ENCODE data around the gene DNAJA3. TPM values are rescaled to one million over a fixed set of nuclear protein-coding genes. Genes with fewer than 3 reads are reported as not detected.
A peak's percentile ranks its signal among the peaks of the same experiment; 100 is the strongest.

DNAJA3 gene
- total RNA-seq, 1 experiment from 2014 or later: 64.1 TPM

DNA sequence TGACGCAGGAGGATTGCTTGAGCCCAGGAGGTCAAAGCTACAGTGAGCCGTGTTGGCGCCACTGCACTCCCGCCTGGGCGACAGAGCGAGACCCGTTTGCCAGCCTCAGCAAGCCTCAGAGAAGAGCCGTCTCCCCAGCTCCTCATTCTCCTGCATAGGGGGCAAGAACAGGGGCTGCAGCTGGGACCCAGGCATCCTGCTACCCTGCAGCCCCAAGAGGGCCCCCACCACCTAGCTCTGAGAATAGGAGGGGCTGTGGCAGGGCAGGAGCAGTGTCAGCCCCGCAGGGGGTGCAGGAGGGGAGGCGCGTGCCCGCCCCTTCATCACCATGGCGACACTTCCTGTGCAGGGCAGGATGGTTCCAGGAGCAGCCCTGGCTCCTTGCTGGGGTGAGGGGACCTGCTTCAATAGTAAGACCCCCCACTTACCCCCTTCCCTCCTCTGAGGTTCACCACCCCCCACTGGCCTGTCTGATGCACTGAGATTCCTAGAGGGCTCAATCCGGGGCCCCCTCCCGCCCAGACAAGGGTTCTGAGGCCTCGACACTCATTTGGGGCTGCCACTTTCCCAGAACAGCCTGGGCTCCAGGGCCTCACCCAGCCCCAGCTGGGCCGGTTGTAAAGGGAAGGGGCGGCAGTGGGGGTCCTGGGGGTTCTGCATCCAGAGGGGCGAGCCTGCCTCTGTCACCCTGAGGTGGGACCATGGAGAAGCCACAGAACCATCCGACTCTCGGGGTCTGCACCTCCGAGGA, 33.9 kb upstream of the DNAJA3 start:
- H3K27ac Mint-ChIP-seq: peak overlapping the region; percentile 92
- DNase-seq (ENCODE audit: low spot score): peak; percentile 72
- H3K4me3 Mint-ChIP-seq: no peak overlapping the region
- no peaks in the 10 kb centered on the region for H3K27me3 Mint-ChIP-seq (ENCODE audit: low read depth)
- CTCF ChIA-PET: interaction anchor here (0.8 to 9.6 kb wide), 21 partner anchors 10 to 191 kb away, joined by 3 to 316 read pairs (median 8); partner anchors contain the start of genes PAM16 and TFAP4
- peak; percentile 23 for ATAC-seq
- H3K4me1 Mint-ChIP-seq: peaks cover 48% of the 10 kb centered on the region
- TF ChIP-seq, protein P1, sequence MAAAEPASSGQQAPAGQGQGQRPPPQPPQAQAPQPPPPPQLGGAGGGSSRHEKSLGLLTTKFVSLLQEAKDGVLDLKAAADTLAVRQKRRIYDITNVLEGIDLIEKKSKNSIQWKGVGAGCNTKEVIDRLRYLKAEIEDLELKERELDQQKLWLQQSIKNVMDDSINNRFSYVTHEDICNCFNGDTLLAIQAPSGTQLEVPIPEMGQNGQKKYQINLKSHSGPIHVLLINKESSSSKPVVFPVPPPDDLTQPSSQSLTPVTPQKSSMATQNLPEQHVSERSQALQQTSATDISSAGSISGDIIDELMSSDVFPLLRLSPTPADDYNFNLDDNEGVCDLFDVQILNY (CRISPR knock-in tag; IDR thresholded peaks at IDR 0.05): no peak
- no peak for TF ChIP-seq ATF1 (CRISPR knock-in tag; IDR thresholded peaks at IDR 0.05)
- no peak for TF ChIP-seq CDX4 (CRISPR knock-in tag; IDR thresholded peaks at IDR 0.05; ENCODE audit: borderline replicate concordance)
- TF ChIP-seq, protein P2, sequence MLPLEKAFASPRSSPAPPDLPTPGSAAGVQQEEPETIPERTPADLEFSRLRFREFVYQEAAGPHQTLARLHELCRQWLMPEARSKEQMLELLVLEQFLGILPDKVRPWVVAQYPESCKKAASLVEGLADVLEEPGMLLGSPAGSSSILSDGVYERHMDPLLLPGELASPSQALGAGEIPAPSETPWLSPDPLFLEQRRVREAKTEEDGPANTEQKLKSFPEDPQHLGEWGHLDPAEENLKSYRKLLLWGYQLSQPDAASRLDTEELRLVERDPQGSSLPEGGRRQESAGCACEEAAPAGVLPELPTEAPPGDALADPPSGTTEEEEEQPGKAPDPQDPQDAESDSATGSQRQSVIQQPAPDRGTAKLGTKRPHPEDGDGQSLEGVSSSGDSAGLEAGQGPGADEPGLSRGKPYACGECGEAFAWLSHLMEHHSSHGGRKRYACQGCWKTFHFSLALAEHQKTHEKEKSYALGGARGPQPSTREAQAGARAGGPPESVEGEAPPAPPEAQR (CRISPR knock-in tag; IDR thresholded peaks at IDR 0.05): no peak
- peak; percentile 83 for TF ChIP-seq ZNF121 (CRISPR knock-in tag; IDR thresholded peaks at IDR 0.05)
- TF ChIP-seq ELF4 (CRISPR knock-in tag; IDR thresholded peaks at IDR 0.05; ENCODE audit: low read depth): no peak
- 0 out of 2 replicates have a peak, but pooled peaks have one; percentile 14 for TF ChIP-seq USF2 (CRISPR knock-in tag; IDR thresholded peaks at IDR 0.05)
- no peak for TF ChIP-seq MLX (CRISPR knock-in tag; IDR thresholded peaks at IDR 0.05)
- TF ChIP-seq ETV6 (CRISPR knock-in tag; IDR thresholded peaks at IDR 0.05): peak; percentile 64; the same call in 1 of the 2 replicates
- H3K36me3 Mint-ChIP-seq: peaks cover 2% of the 10 kb centered on the region; the same call in 1 of the 2 replicates
- no peaks in the 10 kb centered on the region for H3K9me3 Mint-ChIP-seq
- POLR2A ChIA-PET: interaction anchor here (0.7 to 3.2 kb wide), 9 partner anchors 10 to 120 kb away, joined by 3 to 25 read pairs (median 5); no protein-coding TSS in a partner anchor

- DNase-seq (ENCODE audit: low spot score) (peak; percentile 81), ATAC-seq (peak; percentile 76)
- ChIA-PET POLR2A (interaction anchor here (0.6 to 3.2 kb wide), 12 partner anchors 10 to 214 kb away, joined by 3 to 25 read pairs (median 6); partner anchors contain the start of genes PAM16 and TFAP4), CTCF (interaction anchor here (0.6 to 9.6 kb wide), 27 partner anchors 10 to 433 kb away, joined by 3 to 316 read pairs (median 5); partner anchors contain the start of genes MGRN1, PAM16, TFAP4 and VASN)
- H3K27me3 Mint-ChIP-seq (ENCODE audit: low read depth): no peaks in the 10 kb centered on the region
- peak overlapping the region; percentile 20; the same call in 1 of the 2 replicates for H3K4me3 Mint-ChIP-seq
- H3K36me3 Mint-ChIP-seq: peaks cover 2% of the 10 kb centered on the region; the same call in 1 of the 2 replicates
- H3K4me1 Mint-ChIP-seq: peaks cover 48% of the 10 kb centered on the region
- H3K9me3 Mint-ChIP-seq: no peaks in the 10 kb centered on the region
- H3K27ac Mint-ChIP-seq: peak overlapping the region; percentile 92
- TF ChIP-seq CREM (CRISPR knock-in tag; IDR thresholded peaks at IDR 0.05) (no peak), ZNF423 (CRISPR knock-in tag; IDR thresholded peaks at IDR 0.05) (peak; percentile 90), ZNF219 (CRISPR knock-in tag; IDR thresholded peaks at IDR 0.05; ENCODE audit: borderline replicate concordance) (0 out of 2 replicates have a peak, but pooled peaks have one; percentile 49), CREB1 (CRISPR knock-in tag; IDR thresholded peaks at IDR 0.05) (no peak), USF2 (CRISPR knock-in tag; IDR thresholded peaks at IDR 0.05) (peak; percentile 90), GRHL2 (CRISPR knock-in tag; IDR thresholded peaks at IDR 0.05; ENCODE audit: insufficient replicate concordance, severe bottlenecking) (no peak), TCF7 (CRISPR knock-in tag; IDR thresholded peaks at IDR 0.05; ENCODE audit: low read depth) (peak; percentile 23; the same call in 1 of the 2 replicates)
- TF ChIP-seq, protein P3, sequence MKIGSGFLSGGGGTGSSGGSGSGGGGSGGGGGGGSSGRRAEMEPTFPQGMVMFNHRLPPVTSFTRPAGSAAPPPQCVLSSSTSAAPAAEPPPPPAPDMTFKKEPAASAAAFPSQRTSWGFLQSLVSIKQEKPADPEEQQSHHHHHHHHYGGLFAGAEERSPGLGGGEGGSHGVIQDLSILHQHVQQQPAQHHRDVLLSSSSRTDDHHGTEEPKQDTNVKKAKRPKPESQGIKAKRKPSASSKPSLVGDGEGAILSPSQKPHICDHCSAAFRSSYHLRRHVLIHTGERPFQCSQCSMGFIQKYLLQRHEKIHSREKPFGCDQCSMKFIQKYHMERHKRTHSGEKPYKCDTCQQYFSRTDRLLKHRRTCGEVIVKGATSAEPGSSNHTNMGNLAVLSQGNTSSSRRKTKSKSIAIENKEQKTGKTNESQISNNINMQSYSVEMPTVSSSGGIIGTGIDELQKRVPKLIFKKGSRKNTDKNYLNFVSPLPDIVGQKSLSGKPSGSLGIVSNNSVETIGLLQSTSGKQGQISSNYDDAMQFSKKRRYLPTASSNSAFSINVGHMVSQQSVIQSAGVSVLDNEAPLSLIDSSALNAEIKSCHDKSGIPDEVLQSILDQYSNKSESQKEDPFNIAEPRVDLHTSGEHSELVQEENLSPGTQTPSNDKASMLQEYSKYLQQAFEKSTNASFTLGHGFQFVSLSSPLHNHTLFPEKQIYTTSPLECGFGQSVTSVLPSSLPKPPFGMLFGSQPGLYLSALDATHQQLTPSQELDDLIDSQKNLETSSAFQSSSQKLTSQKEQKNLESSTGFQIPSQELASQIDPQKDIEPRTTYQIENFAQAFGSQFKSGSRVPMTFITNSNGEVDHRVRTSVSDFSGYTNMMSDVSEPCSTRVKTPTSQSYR (CRISPR knock-in tag; IDR thresholded peaks at IDR 0.05): peak; percentile 99
- TF ChIP-seq, protein P4, sequence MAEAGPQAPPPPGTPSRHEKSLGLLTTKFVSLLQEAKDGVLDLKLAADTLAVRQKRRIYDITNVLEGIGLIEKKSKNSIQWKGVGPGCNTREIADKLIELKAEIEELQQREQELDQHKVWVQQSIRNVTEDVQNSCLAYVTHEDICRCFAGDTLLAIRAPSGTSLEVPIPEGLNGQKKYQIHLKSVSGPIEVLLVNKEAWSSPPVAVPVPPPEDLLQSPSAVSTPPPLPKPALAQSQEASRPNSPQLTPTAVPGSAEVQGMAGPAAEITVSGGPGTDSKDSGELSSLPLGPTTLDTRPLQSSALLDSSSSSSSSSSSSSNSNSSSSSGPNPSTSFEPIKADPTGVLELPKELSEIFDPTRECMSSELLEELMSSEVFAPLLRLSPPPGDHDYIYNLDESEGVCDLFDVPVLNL (CRISPR knock-in tag; IDR thresholded peaks at IDR 0.05; ENCODE audit: borderline replicate concordance, low read depth): no peak
- TF ChIP-seq, protein P5, sequence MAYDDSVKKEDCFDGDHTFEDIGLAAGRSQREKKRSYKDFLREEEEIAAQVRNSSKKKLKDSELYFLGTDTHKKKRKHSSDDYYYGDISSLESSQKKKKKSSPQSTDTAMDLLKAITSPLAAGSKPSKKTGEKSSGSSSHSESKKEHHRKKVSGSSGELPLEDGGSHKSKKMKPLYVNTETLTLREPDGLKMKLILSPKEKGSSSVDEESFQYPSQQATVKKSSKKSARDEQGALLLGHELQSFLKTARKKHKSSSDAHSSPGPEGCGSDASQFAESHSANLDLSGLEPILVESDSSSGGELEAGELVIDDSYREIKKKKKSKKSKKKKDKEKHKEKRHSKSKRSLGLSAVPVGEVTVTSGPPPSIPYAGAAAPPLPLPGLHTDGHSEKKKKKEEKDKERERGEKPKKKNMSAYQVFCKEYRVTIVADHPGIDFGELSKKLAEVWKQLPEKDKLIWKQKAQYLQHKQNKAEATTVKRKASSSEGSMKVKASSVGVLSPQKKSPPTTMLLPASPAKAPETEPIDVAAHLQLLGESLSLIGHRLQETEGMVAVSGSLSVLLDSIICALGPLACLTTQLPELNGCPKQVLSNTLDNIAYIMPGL (CRISPR knock-in tag; IDR thresholded peaks at IDR 0.05): peak; percentile 26; the same call in 1 of the 2 replicates
These were observed 33.1 kb upstream of the DNAJA3 start for GRCh38 chr16:4392382-4393239.
